ENCODE measurements around the gene CAMKK1.

CAMKK1 gene

DNA sequence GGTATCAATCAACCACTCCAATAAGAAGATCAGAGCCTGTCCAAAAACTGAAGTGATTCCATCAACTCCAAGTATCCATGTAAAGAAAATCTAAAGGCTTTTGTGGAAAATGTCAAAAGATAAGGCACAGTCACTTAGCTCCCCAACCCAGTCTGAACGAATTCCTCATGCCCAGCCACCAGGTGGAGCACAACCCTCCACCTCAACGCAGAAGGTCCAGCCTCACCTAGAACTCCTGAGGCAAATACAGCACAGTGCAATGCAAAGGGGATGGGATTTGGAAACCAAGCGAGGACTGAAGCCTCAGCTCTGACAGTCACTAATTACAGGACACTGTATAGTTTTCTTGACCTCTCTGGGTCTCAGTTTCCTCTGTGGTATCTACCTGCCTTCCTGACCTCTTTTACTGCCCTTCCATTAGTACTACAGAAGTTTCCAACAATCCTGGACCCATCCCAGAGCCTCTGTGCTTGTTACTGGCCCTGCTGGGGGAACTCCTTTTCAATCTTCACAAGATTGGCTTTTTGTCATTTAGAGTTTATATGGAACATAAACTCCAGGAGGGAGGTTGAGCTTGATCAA is 48.8 kb downstream of the CAMKK1 start:
- DNase-seq = no peak

DNA sequence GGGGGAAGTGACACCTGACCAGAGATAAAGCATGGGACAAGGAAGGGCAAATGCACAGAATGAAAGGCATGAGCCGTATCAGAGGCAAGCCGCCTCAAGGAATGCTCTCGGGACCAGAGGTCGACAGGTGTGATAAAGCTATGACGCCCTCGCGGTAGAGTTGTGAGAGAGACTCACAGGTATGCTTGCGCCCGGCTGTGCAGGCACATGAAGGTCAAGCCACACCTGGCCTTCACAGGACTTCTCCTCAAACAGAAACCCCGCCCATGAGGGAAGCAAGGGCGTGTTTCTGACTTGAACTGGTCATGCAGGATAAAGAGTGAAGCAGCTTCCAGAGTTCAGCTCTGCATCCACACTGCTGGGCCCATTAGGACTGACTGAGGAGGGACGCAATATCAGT is 54.6 kb downstream of the CAMKK1 start:
- no peak for DNase-seq

DNA sequence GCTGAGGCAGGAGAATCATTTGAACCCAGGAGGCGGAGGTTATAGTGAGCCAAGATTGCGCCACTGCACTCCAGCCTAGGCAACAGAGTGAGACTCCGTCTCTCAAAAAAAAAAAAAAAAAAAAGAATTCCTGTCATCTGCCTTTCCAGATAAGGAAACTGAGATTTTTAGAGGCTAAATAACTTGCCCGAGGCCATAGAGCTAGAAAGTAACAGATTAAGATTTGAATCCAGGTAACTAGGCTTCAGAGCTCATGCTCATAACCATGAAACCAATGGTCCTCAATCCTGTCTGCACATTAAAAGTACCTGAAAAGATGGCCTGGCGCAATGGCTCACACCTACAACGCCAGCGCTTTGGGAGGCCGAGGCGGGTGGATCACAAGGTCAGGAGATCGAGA is 56.3 kb downstream of the CAMKK1 start:
- no peak for DNase-seq

DNA sequence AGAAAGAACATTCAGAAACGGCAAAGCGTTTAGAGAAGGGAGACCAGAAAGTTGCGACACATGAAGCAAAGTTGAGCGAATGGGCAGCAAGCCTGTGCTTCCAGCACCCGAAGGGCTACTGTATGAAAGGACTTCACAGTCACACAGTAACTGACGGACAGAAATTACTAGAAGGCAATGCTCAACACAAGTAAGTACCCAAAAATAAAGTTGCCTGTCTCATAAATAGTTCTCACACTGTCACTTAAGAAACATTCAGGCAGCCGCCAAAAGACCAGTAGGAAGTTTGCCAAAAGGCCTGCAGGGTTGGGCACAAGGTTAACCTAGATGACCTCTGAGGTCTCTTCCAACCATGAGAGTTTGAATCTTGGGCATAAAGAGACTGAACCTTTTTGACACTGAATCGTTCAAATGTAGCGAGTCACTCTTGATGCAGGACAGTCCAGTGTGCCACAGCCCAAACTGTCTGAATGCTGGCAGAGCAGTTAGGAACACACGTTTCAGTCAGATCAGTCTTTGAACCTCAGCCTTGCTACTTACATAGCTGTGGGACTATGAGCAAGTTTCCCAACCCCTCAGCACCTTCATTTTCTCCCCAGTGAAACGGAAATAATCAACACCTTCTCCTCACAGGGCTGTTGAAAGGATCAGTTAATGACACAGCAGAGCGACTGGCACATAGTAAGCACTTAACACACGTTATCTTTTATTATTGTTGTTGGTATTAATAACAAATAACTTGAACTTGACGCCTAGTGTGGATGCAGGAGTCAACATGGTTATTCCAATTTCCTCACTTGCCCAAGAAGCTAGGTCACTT is 57.2 kb downstream of the CAMKK1 start:
- DNase-seq = no peak

DNA sequence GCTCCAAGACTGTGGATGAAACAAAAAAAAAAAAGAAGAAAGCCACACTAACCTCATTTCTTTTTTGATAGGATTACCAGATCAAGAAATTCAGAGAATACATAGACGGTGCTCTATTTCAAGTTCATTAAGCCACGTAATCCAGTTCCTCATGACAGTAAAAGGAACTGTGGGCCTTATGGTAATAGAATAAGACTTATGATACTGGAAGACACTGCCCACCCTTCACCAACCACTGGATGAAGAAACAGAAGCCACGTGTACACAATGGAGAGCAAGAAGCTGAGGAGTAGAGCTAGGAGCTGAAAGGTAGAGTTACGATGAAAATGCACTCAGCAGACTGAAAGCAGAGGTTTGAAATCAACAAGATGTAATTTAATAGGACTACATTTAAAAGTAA is 58.0 kb downstream of the CAMKK1 start:
- no peak for DNase-seq

DNA sequence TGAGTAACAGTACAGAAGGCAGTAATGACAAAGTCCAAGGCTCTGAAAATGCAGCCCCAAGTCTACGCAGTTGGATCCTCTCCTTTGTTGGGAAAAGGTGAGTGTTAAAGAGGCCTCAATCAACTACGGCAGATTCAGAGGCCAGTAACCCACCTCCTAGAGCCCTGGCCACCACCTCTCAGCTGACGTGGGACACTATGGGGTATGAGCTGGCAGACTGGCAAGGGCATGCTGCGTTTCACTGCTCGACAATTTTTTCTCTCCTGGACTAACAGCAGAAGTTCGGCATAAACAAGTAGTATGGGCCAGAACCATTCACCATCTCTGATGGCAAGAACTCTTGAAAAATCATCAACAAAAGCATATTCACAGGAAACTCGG is 64.0 kb downstream of the CAMKK1 start:
- DNase-seq = no peak

DNA sequence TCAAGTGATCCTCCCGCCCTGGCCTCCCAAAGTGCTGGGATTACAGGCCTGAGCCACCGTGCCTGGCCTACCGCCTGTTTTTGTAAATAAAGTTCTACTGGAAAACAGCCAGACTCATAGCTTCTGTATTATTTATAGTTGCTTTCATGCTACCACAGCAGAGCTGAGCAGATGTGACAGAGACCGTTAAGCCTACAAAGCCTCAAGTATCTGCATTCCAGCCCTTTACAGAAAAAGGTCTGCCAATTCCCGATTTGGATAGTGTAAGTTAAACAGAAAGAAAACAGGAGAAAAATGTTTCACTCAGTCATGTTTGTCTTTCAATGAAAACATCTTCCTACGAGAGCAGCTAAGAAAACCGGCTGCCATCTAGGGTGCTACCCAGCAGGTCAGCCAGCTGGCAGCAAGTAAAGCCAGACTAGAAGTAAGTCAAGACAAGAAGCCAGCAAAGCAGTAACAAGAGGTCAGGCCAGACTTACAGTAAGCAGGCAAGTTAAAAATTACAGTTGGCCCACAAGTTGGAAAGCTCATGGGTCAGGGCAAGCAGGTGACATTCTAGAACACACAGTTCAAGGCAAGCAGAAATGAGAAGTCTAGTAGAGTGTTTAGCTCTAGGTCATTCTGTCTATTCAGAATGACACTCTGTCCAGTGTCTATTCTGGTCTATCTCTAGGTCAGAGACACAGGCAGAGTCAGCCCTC is 64.6 kb downstream of the CAMKK1 start:
- DNase-seq = no peak

DNA sequence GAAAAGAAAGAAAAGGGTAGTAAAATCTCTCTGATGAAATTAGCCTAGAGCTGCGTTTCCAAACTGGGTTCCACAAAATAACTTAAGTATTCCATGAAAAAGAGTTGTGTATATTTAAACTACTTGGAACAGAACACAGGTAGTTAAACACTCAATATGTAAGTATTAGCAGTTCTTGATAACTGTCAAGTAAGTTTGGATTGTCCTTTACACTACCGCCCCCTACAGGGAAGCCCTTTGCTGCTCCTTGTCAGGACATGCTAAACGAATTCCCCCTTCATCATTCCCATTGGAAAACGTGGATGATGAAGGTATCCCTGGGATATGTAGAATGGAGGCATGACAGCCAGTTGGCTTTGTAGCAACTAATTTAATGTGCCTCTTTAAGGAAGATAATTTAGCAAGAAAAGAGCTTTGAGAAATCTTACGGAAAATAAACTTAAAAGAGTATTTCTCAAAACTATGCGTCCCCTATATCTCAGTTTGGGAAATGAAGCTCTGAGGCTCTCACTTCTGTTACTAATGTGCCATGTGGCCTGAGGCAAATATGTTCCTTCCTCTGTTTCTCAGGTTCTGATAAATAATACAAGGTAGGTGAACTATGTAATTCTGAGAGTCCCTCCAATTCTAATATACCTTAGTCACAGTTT is 65.6 kb downstream of the CAMKK1 start:
- DNase-seq = no peak

DNA sequence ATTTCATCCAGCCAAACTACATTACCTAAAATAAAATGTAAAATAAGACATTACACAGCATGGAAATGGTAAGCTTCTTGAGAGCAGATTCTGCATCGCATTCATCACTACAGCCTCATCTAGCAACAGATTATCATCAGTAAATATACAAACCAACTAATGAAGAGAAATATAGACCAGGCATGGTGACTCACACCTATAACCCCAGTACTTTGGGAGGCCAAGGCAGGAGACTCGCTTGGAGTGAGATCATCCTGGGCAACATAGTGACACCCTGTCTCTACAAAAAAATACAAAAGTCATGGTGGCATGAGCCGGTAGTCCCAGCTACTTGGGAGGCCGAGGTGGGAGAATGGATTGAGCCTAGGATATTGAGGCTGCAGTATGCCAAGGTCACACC is 66.7 kb downstream of the CAMKK1 start:
- DNase-seq = no peak

DNA sequence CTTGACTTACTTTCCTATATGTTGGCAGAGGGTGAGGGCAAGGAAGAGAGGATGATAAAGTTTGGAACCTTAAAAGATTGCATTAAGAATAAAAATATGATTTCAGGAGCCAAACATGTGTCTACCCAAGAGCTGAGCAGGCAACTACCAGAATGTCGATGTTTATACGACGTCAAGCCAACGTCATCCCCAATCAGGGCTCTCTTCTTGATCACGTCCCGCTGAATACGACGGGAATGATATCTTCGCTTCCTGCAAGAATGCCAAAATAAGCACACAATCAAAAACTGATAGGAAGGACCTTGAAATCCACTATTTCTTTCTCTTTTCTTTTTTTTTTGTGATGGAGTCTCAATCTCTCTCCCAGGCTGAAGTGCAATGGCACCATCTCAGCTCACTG is 71.8 kb downstream of the CAMKK1 start:
- DNase-seq = no peak

DNA sequence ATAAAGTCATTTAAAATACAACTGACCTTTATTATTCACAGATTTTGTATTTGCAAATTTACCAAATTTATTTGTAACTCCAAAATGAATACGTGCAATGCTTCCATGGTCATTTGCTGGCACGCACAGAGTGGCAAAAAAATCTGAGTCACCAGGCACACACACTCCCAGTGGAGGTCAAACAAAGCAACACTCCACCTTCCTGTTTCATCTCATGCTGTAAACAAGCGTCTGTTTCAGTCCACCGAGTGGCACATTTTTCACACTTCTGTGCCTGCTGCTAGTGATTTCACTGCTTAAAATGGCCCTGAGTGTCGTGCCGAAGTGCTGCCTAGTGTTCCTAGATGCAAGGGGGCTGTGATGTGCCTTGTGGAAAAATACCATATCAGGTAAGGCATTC is 74.1 kb downstream of the CAMKK1 start:
- DNase-seq = no peak

DNA sequence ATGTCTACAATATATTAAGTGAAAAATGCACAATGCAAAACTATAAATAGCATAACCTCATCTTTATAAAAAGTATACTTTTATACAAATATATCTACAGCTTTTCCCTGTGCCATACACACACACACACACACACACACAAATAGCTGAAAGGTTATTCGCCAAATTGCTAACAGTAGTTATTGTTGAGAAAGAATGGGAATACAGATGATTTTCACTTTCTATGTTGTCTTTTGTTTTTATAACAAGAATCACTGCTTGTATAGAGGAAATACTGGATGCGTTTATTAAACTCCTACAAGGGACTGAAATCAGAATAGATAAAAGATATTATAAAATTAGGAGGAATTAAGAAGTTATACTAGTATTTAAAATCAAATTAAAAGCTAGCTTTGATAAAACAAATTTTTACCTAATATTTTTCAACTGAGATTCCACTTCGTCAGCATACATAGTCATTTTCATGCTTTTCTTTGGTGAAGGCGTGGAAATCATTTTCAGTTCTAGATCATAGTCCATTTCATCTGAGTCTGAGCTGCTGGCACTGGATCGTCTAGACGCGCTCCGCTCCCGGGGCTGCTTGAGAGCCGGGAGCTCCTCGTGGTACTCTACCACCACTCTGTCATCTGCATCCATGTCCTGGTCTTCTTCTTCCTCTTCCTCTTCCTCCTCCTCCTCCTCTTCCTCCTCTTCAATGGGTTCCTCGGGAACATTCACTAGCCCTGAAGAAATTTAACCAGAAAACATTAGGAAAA is 74.8 kb downstream of the CAMKK1 start:
- DNase-seq = no peak

DNA sequence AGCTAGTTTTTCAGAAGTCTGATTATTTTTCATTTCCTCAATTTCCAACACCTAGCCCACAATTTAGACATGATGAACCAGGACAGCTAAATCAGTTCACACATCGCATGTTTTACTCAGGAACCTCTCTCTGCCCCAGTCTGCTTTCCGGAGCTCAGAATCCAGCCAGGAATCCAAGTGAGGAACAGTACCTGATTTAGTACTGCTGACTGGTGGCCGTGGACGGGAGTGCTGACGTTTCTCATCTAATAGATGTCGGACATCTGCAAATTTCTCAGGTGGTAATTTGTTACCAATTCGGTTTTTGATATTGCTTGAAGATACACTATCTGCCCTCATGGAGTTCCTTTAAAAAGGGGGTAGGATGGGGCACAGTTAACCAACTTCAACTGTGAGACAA is 76.9 kb downstream of the CAMKK1 start:
- DNase-seq = no peak

DNA sequence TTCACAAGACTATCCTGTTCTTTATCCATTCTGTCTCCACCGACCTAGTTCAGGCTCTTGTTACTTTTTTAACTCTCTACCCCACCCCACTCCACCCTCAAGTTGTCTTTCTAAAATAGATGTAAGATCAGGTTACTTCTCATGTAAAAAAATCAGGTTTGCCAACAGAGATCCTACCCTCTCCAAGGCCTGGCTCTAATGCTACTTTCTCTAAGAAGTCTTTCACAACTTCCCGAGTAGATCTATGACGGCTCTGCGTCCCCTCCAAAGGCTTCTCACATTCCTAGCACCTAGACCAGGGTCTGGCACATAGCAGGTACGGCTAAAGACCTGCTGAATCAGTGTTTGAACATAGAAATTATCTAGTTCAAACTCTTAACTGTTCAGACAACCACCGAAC is 77.7 kb downstream of the CAMKK1 start:
- DNase-seq = no peak

DNA sequence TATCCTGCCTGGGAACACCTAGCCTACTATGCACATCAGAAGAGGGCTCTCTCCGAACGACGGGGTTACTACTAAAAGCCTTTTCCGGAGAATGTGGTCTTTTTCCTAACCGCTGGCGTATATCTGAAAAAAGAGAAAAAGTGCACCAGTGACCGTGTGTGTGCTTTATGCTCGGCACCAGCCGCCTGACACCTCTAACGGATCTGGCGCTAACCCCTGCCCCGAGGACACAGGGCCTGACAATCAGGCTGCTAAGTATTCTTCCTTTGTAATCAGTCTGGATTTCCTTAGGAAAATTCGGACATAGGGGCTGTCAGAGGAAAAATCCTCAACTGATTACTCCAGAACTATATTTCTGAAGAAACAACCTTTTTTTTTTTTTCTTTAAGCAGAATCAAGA is 78.5 kb downstream of the CAMKK1 start:
- DNase-seq = no peak

DNA sequence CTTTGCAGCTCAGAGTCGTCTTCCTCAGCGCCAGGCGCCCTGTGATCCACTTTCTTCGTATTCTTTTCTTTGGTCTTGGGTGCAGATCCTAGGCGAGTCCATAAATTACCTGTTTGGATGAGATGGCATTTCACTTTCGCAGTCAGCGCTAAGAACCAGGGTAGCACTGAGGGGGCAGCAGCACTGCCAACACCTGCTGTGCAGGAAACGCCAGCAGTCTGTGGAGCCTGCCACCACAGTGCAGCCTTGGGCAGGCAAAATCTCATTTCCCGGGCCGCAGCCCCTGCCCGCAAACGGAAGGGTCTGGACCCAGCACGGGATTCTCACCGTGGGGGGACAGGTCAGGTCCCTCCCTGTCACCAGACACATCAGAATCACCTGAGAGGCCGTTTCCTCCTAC is 79.7 kb downstream of the CAMKK1 start:
- no peak for DNase-seq

DNA sequence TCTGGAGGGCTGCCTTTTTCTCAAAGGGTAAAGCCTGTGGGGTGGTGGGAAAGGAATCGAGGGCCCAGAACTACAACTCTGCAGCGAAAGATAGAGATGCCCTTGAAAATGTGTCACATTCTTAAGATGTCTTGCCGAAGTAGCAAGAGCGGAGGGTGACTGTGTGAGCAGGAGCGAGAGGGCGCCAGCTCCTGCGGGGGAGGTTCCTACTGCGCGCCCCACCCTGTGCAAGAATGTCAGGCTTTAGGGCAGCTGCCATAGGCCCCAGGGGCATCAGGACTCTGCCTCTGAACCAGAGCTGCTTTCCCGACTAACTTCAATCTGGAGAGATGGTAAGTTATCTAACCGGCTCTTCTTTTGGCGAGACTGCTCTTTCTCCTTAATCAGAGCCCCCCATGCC is 80.1 kb downstream of the CAMKK1 start:
- DNase-seq = no peak

DNA sequence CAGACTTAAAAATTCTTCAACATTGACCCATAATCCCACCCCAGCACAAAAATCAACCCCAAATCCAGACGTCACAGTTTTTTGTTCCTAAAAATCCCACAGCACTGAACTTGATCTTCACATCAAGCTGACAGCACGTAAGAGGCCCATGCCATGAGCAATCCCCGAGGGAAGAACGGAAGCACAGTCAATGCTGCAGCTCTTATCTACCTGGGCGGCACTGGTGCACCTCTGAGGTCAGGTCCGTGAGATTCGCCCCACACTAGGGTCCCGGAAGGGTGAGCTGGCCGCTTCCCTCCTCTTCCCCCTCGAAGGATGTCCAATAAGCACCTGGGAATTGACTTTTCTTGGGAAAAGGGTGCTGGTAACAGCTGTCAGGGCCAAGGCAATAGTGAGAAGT is 80.6 kb downstream of the CAMKK1 start:
- no peak for DNase-seq
